ENCODE data around the gene HP.

GRCh38 chr16:72072514-72073342, 18.4 kb downstream of the HP start:
- TF ChIP-seq, protein P1, sequence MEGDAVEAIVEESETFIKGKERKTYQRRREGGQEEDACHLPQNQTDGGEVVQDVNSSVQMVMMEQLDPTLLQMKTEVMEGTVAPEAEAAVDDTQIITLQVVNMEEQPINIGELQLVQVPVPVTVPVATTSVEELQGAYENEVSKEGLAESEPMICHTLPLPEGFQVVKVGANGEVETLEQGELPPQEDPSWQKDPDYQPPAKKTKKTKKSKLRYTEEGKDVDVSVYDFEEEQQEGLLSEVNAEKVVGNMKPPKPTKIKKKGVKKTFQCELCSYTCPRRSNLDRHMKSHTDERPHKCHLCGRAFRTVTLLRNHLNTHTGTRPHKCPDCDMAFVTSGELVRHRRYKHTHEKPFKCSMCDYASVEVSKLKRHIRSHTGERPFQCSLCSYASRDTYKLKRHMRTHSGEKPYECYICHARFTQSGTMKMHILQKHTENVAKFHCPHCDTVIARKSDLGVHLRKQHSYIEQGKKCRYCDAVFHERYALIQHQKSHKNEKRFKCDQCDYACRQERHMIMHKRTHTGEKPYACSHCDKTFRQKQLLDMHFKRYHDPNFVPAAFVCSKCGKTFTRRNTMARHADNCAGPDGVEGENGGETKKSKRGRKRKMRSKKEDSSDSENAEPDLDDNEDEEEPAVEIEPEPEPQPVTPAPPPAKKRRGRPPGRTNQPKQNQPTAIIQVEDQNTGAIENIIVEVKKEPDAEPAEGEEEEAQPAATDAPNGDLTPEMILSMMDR (IDR thresholded peaks at IDR 0.05): no peak
- TF ChIP-seq POLR2A (IDR thresholded peaks at IDR 0.05): no peak

Measured in uterus (tissue), 2 donors.